Measurements from ENCODE around the gene GALNT15. TPM values are rescaled to one million over a fixed set of nuclear protein-coding genes. Genes with fewer than 3 reads are reported as not detected.

Gene GALNT15
- total and polyA plus RNA-seq, 2 of the 4 experiments (the other 2 are of a cell fraction): 12.8 to 19.7 TPM

- Histone ChIP-seq H3K27me3 (ENCODE audit: control insufficient read depth, insufficient read depth, low read length) (no peaks in the 10 kb centered on the region), H3K36me3 (ENCODE audit: control insufficient read depth, insufficient read depth, low read length) (no peaks in the 10 kb centered on the region), H3K23ac (ENCODE audit: low read depth, low read length) (peak overlapping the region; percentile 57; the same call in 1 of the 2 replicates), H3K18ac (ENCODE audit: low read depth, low read length) (peak overlapping the region; percentile 84), H3K4me3 (ENCODE audit: insufficient read depth, low read depth, low read length) (no peak overlapping the region), H3K27ac (ENCODE audit: insufficient read depth, low read length) (peak overlapping the region; percentile 78), H3K4ac (ENCODE audit: low read depth, low read length) (peak overlapping the region; percentile 91), H4K8ac (ENCODE audit: low read depth in 2 of 2, low read length in 2 of 2) (peak overlapping the region; percentile 71 to 89), H3K4me1 (ENCODE audit: control insufficient read depth, insufficient read depth, low read length) (peaks cover 16% of the 10 kb centered on the region), H2BK15ac (ENCODE audit: low read depth, low read length) (peak overlapping the region; percentile 69; the same call in 2 of the 3 replicates), H3K14ac (replicated peaks; ENCODE audit: low read depth, low read length) (peak overlapping the region; percentile 57), H2BK20ac (ENCODE audit: low read depth, low read length) (peak overlapping the region; percentile 73), H2AK9ac (replicated peaks; ENCODE audit: low read depth, low read length, poor library complexity) (peak overlapping the region; percentile 2), H4K5ac (ENCODE audit: low read depth, low read length) (peak overlapping the region; percentile 82), H4K91ac (ENCODE audit: insufficient read depth, low read depth, low read length) (peak overlapping the region; percentile 83), H2BK120ac (ENCODE audit: low read depth, low read length) (peak overlapping the region; percentile 82), H3K56ac (ENCODE audit: extremely low read depth, insufficient read depth, low read length) (peak overlapping the region; percentile 42; the same call in 1 of the 2 replicates), H3K9me3 (ENCODE audit: control insufficient read depth, insufficient read depth, low read length) (peaks cover 7% of the 10 kb centered on the region), H2AK5ac (ENCODE audit: low read depth, low read length) (peak overlapping the region; percentile 92), H2AFZ (replicated peaks; ENCODE audit: low read length, poor library complexity) (peak overlapping the region; percentile 78), H3K79me1 (ENCODE audit: low read depth in 1 of 2, low read length in 2 of 2) (no peaks in the 10 kb centered on the region), H3K9ac (ENCODE audit: low read depth, low read length) (peak overlapping the region; percentile 22), H4K20me1 (ENCODE audit: insufficient read depth, low read length) (no peaks in the 10 kb centered on the region), H2BK5ac (ENCODE audit: low read depth, low read length, poor library complexity, severe bottlenecking) (peak overlapping the region; percentile 87), H3K9me1 (ENCODE audit: insufficient read depth, low read length) (peaks cover 8% of the 10 kb centered on the region; the same call in 1 of the 2 replicates), H3K4me2 (ENCODE audit: low read depth, low read length) (peak overlapping the region; percentile 38)
- POLR2A ChIA-PET (ENCODE audit: unreplicated experiment): interaction anchor here (1.4 kb wide), 1 partner anchor 34 kb away, joined by 4 read pairs; the partner anchor contains the start of gene GALNT15
- BruUV-seq (replicated peaks): no TSS peak
- DNase-seq (peak; percentile 88), ATAC-seq (ENCODE audit: low read depth) (peak; percentile 80)
- CTCF ChIA-PET: interaction anchor here (1.0 kb wide), 1 partner anchor 91 kb away, joined by 3 read pairs; no protein-coding TSS in a partner anchor
- peak; percentile 45; the same call in 1 of the 2 replicates for TF ChIP-seq FOS (IDR thresholded peaks at IDR 0.05; ENCODE audit: low read depth, low read length)
- TF ChIP-seq USF2 (IDR thresholded peaks at IDR 0.05; ENCODE audit: low read depth, low read length): no peak
- intact Hi-C loops (cut with micrococcal nuclease) (no loop called here), dilution Hi-C loops (cut with HindIII; ENCODE audit: low sequenced_read_pairs, unreplicated experiment) (no loop called here), in situ Hi-C loops (cut with MboI; ENCODE audit: low sequenced_read_pairs) (no loop called here)
- WGBS, 2 experiments (ENCODE audit: extremely low coverage in 2 of 2, insufficient read length in 1 of 2): 83% methylated on average over 1 of the region's 6 CpGs; no CpG with 5 or more reads in 1 of the 2 experiments
These were observed 34.2 kb upstream of the GALNT15 start for GRCh38 chr3:16140116-16140893.
